ENCODE measurements around the gene POLR1D.

The POLR1D gene

GRCh38 chr13:27641711-27642502 is 20.2 kb downstream of the POLR1D start:
- no peak for DNase-seq

DNA sequence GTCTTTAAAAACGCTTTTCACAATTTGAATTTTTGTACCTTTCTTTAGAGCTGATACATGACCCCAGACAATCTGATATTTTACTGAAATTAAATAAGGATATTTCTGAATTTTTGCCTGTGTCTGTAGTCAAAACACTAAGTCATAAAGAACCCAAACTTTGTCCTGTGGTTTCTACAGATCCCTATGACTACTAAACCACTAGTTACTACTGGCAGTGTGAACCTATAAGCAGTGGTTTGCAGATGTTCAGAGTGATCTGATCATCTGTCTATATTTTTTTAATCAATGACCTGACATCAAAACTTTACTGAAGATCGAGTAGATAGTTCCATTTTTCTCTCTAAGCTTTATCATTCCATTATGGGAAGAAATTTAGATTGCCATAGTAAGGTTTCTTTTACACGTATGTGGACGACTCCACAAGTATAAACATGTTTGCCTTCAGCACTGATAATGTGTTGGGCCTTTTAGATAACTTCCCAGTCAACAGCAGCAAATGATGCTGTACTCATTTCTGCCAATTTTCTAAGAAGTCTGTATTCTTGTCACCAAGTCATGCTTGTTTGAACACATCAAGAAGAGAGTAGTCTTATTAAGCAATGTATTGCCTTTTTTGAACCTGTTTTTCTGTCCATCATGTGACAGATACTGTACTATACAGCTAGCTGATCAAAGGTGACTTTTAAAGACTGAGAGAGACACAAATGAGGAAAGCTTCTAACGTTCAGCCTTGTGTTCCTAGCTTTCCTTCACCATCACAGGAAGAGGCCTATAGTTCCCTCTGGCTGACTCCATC is 21.8 kb downstream of the POLR1D start:
- no peak for DNase-seq

DNA sequence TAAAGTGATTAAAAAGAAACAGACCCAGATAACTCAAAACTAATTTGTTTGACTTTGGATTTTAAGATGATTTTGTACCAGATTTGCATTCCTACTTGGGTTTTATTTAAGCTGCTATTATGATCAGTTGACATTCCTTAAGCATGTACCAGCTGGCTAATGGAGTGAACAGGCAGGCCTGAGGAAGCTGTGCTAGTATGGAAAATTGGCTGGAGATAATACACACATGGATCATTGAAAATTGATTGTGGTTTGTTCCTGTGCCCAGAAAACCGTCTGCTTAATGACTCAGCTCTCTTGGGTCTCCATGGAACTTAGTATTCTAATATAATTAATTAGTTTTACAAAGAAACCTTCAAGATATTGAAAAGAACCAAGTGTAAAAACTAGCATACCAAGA is 22.6 kb downstream of the POLR1D start:
- DNase-seq, result no peak

GRCh38 chr13:27650312-27650711 is 28.6 kb downstream of the POLR1D start:
- DNase-seq, result no peak

DNA sequence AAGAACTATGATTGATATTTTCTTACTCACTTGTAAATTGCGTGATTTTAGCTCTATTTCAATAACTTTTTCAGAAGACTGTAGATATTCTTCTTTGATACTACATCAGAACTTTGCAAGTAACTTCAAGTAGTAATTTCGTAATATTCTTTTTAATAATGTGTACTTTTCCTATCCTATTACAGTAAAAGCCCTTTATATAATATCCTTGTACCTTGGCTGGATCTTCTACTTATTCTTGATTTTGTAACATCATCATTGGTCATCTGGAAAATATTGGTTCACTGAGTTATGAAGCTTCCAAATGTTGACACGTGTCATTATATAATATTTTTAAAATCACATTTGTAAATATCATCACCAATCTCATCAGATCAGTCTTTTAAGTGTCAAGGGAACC is 32.4 kb downstream of the POLR1D start:
- DNase-seq, result no peak

DNA sequence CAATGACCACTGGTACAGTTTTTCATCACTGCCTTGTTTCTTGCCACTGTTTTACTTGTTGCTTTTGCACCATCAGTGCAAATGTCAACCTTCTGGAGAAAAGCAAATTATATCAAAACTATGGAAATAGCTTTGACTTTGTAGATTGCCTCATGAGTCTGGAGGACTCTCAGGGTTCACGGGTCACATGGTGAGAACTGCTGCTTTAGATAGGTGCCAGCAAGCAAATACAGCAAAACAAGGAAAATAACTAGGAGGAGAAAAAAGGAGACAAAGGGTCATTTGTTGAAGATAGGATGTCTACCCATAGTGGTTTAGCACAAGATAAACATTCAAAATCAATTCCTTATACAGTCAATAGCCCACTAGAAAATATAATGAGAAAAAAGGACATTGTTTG is 33.1 kb downstream of the POLR1D start:
- DNase-seq, result no peak

DNA sequence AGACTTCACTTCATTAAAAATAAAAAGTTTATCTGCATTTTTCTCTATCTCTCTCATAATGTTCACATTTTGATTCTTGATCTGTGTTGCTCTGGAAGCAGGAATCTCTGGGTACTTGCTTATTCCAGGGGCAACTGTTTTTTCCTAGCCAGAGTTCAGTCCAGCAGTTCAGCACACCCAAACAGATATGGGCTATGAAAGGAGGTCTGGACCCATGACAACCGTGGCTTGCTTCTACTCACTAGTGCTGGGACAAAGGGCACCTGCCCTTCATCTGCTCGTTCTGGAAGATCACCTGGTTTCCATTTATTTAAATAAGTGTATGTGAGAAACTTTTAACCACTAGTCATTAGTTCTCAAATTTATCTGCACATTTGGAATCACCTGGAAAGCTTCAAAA is 36.0 kb downstream of the POLR1D start:
- DNase-seq, result no peak

DNA sequence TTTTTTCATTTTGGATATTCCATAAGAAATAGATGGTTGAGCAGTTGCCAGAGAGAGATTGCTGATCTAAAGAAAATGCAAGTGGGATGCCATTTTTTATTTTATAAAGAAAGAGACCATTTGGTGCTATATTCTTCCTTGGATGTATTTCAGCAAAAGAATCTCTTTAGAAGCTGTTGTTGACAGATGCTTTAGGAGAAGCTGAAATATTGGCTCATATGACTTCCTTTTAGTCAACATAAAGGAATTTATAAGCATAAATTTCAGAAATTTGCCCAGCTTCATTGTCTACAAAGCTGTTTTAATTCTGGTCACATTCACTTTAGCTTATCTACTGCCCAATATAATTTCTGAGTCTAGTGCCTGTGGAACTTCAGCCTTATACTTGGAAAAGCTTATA is 36.9 kb downstream of the POLR1D start:
- DNase-seq, result no peak

DNA sequence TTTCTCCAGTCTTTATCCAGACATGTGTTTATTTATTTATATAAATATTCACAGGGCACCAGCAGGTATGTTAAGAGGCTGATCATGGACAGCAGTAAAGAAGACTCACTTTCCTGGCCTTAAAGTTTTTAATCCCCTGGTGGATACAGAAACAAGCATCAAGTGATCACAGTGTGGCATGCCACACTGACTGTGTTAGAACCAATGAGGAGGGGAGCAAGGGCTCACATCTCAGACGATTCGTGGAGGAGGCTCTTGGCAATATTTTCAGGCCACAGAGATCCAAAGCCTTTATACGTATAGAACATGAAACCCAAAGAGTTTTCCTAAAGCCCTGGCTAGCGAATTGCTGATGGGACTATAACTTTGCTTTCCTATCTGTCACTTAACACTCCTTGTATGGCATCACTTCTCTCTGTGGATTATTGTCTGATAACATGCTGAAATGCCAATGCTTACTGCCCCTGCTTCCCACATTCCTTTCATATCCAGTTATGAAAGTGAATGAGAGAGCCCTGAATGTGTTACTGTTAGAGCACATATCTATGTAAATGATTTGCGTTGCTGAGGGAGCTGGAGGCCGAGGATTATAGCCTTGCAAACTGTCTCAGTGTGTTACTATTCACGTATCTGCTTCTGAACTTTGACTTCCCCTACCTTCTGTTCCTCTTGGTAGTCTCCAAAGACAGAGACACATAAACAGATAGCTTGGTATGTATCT is 37.6 kb downstream of the POLR1D start:
- DNase-seq, result no peak

- DNase-seq, result no peak
These were observed 38.8 kb downstream of the POLR1D start for GRCh38 chr13:27660511-27660910.

DNA sequence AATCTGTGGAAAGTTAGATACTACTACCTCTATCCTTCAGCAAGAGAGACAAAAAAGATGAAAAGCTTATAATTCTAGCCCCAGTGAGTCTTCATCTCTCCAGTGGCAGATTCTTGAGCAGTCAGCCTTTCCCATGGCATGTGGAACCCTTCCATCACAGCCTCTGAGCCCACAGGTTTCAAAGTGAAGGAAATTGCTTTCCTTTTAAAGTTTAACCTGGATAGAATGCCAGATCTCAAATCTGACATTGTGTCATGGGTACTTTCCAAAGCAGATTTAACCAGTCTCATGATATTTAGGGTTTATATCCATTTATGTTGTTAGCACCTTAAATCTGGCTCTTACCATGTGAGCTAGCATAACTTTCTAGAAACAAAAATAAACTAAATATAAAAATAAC is 39.3 kb downstream of the POLR1D start:
- no peak for DNase-seq

DNA sequence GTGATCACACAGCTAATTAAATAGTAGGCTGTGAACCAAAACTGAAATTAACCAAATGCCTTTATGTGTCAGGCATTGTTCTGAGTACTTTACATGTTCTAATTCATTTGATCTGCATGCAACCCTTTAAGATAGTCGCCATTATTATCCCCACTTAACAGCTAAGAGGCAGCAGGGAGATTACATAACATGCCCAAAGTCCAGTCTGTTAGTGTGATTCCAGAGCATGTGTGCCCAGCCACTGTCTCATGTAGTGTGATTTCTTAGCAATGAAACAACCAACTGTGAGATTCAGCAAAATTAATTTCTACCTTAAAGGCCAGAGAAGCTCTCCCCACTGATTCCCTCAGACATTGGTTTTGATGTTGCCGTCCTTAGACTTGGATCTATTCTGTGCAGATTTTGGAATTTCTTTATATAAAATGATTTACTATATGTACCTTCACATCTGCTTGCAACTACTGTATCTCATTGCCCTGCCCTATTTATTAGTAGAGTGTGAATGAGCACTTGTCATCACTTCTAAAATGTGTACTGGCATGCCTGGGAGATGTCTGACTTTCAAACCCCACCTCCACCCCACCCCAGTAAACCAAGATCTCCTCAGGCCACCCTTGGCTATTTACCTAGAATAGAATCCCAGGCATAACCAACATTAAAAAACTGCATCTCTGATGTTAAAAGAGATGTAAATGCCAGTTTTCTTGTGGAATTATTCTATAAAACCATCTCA is 41.2 kb downstream of the POLR1D start:
- DNase-seq, result no peak

DNA sequence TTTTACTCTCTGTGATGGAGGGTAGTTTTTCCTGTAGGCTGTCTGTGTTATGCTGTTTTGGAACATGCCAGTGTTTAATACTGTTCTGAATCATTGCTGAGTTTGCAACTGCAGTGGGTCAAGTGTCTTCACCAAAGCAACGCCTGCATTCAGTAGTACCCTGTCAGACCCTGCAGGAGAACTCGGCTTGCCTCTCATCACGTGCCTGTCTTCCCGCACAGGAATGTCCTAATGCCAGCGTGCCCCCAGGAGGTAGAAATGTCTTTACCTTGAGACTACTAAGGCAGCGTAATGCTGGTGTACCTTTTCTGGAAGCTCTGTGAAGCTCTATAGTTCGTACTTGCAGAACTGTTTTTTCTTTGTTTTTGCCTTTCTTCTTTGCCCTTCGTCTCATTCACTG is 42.3 kb downstream of the POLR1D start:
- no peak for DNase-seq

- no peak for DNase-seq
These were observed 43.6 kb downstream of the POLR1D start for GRCh38 chr13:27665333-27665732.

DNA sequence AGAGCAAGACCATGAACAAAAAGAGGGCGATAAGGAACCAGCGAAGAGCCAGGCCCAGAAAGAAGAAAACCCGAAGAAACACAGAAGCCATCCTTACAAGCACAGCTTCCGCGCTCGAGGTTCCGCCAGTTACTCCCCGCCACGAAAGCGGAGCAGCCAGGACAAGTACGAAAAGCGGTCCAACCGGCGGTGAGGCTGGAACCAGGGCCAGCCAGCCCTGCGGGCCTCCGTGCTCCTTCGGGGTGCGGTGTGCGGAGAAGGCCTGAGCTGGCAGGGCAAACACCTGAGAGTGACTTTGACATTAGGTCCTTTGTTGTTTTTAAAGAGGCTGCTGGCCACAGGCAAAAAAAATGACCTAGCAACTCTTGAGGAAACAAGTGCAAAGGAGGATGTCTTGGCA is 44.1 kb downstream of the POLR1D start:
- no peak for DNase-seq

GRCh38 chr13:27666951-27667350 is 45.3 kb downstream of the POLR1D start:
- DNase-seq, result no peak

DNA sequence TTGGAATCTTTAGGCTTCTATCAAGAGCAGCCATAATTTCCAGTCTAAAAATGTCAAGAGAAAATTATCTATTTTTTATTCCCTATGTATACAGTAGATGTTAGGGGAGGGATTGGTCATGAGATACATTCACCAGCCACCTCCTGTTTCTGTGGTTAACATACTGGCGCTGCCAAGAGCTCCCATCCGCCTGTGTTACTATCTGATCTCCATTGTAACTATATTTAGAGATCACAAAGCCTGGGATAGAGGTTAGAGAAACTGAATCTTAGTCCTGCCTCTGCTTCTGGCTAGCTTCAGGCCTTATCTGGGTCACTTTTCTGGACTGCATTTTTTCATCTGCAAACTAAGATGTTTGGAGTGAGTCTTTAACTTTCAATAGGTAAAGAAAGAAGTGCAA is 46.3 kb downstream of the POLR1D start:
- DNase-seq, result no peak

GRCh38 chr13:27670861-27671260 is 49.2 kb downstream of the POLR1D start:
- DNase-seq, result no peak

- no peak for DNase-seq
These were observed 50.3 kb downstream of the POLR1D start for GRCh38 chr13:27672025-27672424.
